GM21737 (cell line): ENCODE results near the gene FGGY.
A peak's percentile ranks its signal among the peaks of the same experiment; 100 is the strongest.

Experiments used
- ATAC-seq: cut with Tn5 transposase; IDR thresholded peaks from one replicate; pipeline ENCODE4 v1.9.1; 2021; ENCODE audit warnings: mild to moderate bottlenecking, moderate library complexity; ENCODE audit not compliant: unreplicated experiment

Gene FGGY

GRCh38 chr1:59502009-59502691 is 205.3 kb downstream of the FGGY start:
- no peak for ATAC-seq

- ATAC-seq: no peak
Measured at GRCh38 chr1:59504276-59504675, 207.4 kb downstream of the FGGY start.

GRCh38 chr1:59505596-59506028 is 208.7 kb downstream of the FGGY start:
- no peak for ATAC-seq

GRCh38 chr1:59506952-59507351 is 210.1 kb downstream of the FGGY start:
- peak; percentile 74 for ATAC-seq

- ATAC-seq: no peak
Measured at GRCh38 chr1:59509341-59509875, 212.5 kb downstream of the FGGY start.

GRCh38 chr1:59510249-59510648 is 213.4 kb downstream of the FGGY start:
- no peak for ATAC-seq

- no peak for ATAC-seq
Measured at GRCh38 chr1:59511476-59512465, 214.9 kb downstream of the FGGY start.

- no peak for ATAC-seq
Measured at GRCh38 chr1:59512702-59513101, 215.8 kb downstream of the FGGY start.

GRCh38 chr1:59514061-59514909 is 217.4 kb downstream of the FGGY start:
- no peak for ATAC-seq

- no peak for ATAC-seq
Measured at GRCh38 chr1:59516881-59517280, 220.0 kb downstream of the FGGY start.

GRCh38 chr1:59520194-59520593 is 223.3 kb downstream of the FGGY start:
- no peak for ATAC-seq

- ATAC-seq: no peak
Measured at GRCh38 chr1:59520827-59521418, 224.0 kb downstream of the FGGY start.

GRCh38 chr1:59521456-59521855 is 224.6 kb downstream of the FGGY start:
- no peak for ATAC-seq

- no peak for ATAC-seq
Measured at GRCh38 chr1:59522925-59523505, 226.1 kb downstream of the FGGY start.

- ATAC-seq: no peak
Measured at GRCh38 chr1:59523745-59524450, 227.0 kb downstream of the FGGY start.

- no peak for ATAC-seq
Measured at GRCh38 chr1:59526240-59526639, 229.3 kb downstream of the FGGY start.

GRCh38 chr1:59528471-59528870 is 231.6 kb downstream of the FGGY start:
- ATAC-seq: no peak

GRCh38 chr1:59528900-59529299 is 232.0 kb downstream of the FGGY start:
- ATAC-seq: no peak

GRCh38 chr1:59530119-59530518 is 233.2 kb downstream of the FGGY start:
- ATAC-seq: no peak
